ENCODE results near the gene PDZD2. TPM values are rescaled to one million over a fixed set of nuclear protein-coding genes. Genes with fewer than 3 reads are reported as not detected.
"Not testable (repeated sequence)": the region's sequence is repeated elsewhere in the genome, so short reads cannot be mapped to it uniquely, and the experiment has no call there.

The PDZD2 gene
- total RNA-seq, 3 donors from 2014 or later: 1.8 to 10.1 (median 2.1) TPM

DNA sequence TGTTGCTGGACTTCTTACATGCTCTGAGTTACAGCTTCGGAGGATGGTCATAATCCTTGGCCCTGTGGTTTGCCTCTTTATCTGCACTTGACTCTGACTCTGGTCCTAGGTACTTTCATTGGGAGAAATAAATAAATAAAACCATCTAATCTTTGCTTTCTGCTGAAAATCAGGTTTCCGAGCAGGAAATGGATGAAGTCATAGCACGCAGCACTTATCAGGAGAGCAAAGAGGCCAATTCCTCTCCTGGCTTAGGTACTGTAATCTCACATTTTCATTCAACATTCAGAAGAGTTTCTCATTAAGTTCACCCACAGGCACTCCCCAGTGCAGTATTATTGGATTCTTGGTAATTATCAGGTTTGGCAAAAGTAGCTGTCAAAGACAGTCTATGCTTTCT, 430.5 kb downstream of the PDZD2 start:
- ATAC-seq: no peak

DNA sequence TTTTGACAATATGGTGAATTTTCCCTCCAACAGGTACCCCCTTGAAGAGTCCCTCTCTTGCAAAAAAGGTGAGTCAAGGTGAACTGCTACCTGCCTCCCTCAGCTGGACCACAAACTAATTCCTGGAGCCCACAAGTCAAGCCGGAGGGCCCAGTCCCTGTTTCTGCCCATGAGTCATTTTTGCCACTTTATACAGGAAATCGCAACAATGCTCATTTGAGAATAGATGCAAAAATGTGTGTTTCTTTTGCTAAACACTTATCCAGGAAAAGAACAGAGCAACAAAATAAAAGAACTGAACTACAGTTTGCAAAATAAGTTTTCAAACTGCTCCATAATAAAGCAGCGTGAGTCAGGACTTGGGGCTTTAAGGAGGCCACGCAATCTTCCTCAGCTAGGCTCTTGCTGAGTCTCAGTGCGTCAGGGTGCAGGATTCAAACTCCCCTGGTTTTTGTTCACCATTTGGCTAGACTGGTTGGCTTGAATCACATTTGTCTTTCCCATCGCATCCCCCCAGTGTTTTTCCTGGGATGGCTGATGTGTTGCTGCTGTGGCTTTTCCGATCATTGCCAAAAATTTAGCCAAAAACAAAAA, 432.5 kb downstream of the PDZD2 start:
- ATAC-seq: no peak
- intact Hi-C loops (cut with DNase I, micrococcal nuclease): no loop called here
- no peak for DNase-seq
- no peak overlapping the region for H3K4me3 ChIP-seq
- H3K9me3 ChIP-seq: no peaks in the 10 kb centered on the region
- H3K4me1 ChIP-seq (ENCODE audit: low read depth): no peaks in the 10 kb centered on the region
- TF ChIP-seq, protein P1, sequence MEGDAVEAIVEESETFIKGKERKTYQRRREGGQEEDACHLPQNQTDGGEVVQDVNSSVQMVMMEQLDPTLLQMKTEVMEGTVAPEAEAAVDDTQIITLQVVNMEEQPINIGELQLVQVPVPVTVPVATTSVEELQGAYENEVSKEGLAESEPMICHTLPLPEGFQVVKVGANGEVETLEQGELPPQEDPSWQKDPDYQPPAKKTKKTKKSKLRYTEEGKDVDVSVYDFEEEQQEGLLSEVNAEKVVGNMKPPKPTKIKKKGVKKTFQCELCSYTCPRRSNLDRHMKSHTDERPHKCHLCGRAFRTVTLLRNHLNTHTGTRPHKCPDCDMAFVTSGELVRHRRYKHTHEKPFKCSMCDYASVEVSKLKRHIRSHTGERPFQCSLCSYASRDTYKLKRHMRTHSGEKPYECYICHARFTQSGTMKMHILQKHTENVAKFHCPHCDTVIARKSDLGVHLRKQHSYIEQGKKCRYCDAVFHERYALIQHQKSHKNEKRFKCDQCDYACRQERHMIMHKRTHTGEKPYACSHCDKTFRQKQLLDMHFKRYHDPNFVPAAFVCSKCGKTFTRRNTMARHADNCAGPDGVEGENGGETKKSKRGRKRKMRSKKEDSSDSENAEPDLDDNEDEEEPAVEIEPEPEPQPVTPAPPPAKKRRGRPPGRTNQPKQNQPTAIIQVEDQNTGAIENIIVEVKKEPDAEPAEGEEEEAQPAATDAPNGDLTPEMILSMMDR (IDR thresholded peaks at IDR 0.05): no peak
- no peaks in the 10 kb centered on the region for H3K36me3 ChIP-seq (ENCODE audit: low read depth)

More for the DNA sequence above, 430.5 kb downstream of the PDZD2 start:
- DNase-seq: no peak
- Histone ChIP-seq H3K9me3 (no peaks in the 10 kb centered on the region), H3K36me3 (ENCODE audit: low read depth) (no peaks in the 10 kb centered on the region), H3K4me1 (ENCODE audit: low read depth) (no peaks in the 10 kb centered on the region), H3K4me3 (no peak overlapping the region)
- intact Hi-C loops (cut with DNase I, micrococcal nuclease): no loop called here
- TF ChIP-seq, protein P1 (IDR thresholded peaks at IDR 0.05): no peak

DNA sequence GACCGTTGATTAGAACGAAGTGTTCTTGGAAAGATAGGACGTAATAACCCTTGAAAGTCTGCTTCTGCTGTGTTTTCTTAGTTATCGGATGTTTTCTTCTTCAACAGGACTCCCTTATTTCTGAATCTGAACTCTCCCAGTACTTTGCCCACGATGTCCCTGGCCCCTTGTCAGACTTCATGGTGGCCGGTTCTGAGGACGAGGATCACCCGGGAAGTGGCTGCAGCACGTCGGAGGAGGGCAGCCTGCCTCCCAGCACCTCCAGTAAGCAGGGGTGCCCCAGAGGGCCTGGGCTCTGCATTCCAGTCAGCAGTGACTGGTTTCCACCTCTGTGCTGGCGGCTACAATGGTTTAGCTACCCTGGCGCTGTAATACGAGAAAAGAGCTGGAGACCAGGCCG, 433.1 kb downstream of the PDZD2 start:
- intact Hi-C loops (cut with DNase I, micrococcal nuclease): no loop called here
- Histone ChIP-seq H3K36me3 (ENCODE audit: low read depth) (no peaks in the 10 kb centered on the region), H3K9me3 (no peaks in the 10 kb centered on the region), H3K4me3 (no peak overlapping the region), H3K4me1 (ENCODE audit: low read depth) (no peaks in the 10 kb centered on the region)
- DNase-seq (no peak), ATAC-seq (no peak)
- TF ChIP-seq, protein P1 (IDR thresholded peaks at IDR 0.05): no peak

DNA sequence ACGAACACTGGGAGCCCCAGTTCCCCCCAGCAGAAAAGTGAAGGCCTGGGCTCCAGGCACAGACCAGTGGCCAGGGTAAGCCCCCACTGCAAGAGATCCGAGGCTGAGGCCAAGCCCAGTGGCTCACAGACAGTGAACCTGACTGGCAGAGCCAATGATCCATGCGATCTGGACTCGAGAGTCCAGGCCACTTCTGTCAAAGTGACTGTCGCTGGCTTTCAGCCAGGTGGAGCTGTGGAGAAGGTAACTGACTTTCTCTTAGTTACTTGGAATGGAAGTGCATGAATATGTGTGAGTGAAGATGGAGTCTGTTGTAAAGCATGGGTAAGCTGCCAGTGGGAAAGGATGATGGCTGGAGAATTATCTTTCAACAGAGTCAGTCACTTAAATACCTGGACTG, 435.5 kb downstream of the PDZD2 start:
- no peak for ATAC-seq

DNA sequence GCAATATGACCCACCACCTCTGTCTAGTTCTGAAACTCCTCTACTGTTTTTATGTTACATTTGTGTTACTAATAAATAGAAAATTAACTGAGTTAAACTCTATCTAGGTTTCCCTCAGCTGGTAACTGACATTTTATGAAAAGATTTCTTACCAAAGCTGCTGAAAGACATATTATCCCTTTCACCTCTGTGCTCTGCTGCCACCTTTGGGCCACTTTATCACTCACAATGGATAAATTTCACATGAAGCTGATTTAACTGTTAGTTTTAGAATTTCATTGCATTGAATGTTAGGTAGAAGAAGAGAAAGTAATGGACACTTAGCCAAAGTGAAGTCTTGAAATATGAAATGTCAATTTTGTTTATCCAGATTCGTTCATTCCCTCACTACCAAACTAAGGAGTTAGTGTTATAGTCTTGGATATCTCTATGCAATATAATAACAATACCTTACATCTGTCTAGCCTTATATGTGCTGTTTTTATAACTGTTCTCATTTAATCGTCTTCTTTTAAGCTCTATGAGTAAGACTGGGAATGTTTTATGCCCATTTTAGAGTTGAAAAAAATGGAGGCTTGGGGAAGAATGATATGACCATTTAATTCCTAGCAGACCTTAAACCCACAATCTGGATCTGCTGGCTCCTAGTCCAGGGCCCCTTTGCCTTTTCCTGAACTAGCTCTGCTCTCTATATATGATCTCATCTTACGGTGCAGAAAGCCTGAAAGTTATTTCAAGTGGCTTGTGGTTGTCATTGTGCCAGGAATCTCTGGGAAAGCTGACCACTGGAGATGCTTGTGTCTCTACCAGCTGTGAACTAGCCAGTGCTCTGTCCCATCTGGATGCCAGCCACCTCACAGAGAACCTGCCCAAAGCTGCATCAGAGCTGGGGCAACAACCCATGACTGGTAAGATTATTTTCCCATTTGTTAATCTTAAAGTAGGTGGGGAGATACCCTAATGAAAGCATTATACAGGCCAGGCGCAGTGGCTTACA, 438.1 kb downstream of the PDZD2 start:
- intact Hi-C loops (cut with DNase I, micrococcal nuclease): loop anchor here (5.0 kb wide), 1 partner anchor 250 kb away; no protein-coding TSS in a partner anchor
- Histone ChIP-seq H3K36me3 (ENCODE audit: low read depth) (no peaks in the 10 kb centered on the region), H3K4me1 (ENCODE audit: low read depth) (no peaks in the 10 kb centered on the region), H3K4me3 (no peak overlapping the region), H3K9me3 (no peaks in the 10 kb centered on the region)
- TF ChIP-seq, protein P1 (IDR thresholded peaks at IDR 0.05): no peak
- DNase-seq: peak in 1 of 3 donors; percentile 68
- ATAC-seq: no peak

More for the DNA sequence above, 435.5 kb downstream of the PDZD2 start:
- Histone ChIP-seq H3K36me3 (ENCODE audit: low read depth) (no peaks in the 10 kb centered on the region), H3K4me3 (no peak overlapping the region), H3K4me1 (ENCODE audit: low read depth) (no peaks in the 10 kb centered on the region), H3K9me3 (no peaks in the 10 kb centered on the region)
- TF ChIP-seq, protein P1 (IDR thresholded peaks at IDR 0.05): no peak
- no peak for DNase-seq
- intact Hi-C loops (cut with DNase I, micrococcal nuclease): no loop called here

DNA sequence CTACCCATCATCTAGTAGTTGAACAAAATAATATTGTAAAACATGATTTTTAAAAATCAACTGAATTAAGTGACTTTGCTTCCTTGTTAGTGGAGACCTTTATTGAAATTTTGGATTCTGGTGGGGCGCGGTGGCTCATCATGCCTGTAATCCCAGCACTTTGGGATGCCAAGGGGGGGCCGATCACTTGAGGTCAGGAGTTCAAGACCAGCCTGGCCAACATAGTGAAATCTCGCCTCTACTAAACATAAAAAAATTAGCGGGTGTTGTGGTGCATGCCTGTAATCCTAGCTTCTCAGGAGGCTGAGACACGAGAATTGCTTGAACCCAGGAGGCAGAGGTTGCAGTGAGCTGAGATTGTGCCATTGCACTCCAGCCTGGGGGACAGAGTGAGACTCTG, 439.9 kb downstream of the PDZD2 start:
- not testable (repeated sequence) for H3K36me3 ChIP-seq (ENCODE audit: low read depth); H3K4me1 ChIP-seq (ENCODE audit: low read depth); H3K9me3 ChIP-seq; H3K4me3 ChIP-seq; ATAC-seq; DNase-seq
- intact Hi-C loops (cut with DNase I, micrococcal nuclease): loop anchor here (5.0 kb wide), 1 partner anchor 252 kb away; no protein-coding TSS in a partner anchor

DNA sequence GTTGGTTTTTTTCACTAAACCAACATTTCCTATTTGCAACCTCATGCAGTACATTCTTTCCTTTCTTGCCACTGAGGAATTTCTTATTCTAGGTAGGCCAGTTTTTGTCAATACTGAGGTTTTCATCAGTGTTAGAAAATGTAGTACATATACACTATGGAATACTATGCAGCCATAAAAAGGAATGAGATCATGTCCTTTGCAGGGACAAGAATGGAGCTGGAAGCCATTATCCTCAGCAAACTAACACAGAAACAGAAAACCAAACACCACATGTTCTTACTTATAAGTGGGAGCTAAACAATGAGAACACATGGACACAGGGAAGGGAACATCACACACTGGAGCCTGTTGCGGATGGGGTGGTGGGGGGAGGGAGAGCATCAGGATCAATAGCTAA, 441.6 kb downstream of the PDZD2 start:
- ATAC-seq; H3K9me3 ChIP-seq; H3K4me1 ChIP-seq (ENCODE audit: low read depth); DNase-seq; H3K36me3 ChIP-seq (ENCODE audit: low read depth); H3K4me3 ChIP-seq; intact Hi-C loops (cut with DNase I, micrococcal nuclease): not testable (repeated sequence)
